GM18517 (cell line): ENCODE measurements around the gene FBLN5.

ENCODE experiments used
- ATAC-seq: cut with Tn5 transposase; IDR thresholded peaks from one replicate; pipeline ENCODE4 v1.9.1; 2021; ENCODE audit warnings: mild to moderate bottlenecking, moderate library complexity; ENCODE audit not compliant: unreplicated experiment

FBLN5 gene

GRCh38 chr14:91835197-91835919 lies 112.1 kb downstream of the FBLN5 start:
- no peak for ATAC-seq

DNA sequence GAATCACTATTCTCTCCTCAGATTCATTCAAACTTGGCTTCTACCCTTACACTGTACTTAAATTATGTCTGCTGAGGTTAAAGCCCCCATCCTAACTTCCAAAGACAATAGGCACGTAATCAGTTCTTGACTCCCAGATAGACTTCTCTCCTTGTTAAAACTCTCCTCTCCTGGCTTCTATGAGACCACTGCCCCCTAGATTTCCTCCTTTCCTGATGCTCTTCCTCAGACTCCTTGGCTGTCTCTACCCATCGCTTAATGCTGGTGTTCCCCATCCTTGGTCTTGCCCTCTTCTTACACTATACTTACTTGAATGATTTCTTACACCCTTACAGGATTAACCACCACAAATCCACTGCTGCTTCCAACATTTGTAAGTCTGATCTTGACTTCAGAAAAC lies 112.9 kb downstream of the FBLN5 start:
- no peak for ATAC-seq

DNA sequence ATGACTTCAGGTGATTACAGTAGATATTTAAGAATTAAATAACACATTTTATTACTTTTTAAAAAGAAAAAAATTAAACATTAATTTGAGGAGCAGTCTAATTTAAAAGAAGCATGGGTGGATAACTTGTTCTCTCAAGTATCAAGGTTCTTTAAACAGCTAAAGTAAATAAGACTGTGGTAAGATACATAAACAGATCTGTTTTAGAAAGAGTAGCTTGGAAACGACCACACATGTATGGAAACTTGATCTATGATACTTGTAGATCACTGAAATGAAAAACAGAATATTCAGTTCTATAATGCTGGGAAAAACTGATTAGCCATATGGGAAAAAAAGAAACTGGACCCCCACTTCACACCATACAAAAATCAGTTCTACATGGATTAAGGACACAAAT lies 116.2 kb downstream of the FBLN5 start:
- no peak for ATAC-seq

- no peak for ATAC-seq
These were observed 116.7 kb downstream of the FBLN5 start for GRCh38 chr14:91830777-91831176.

- no peak for ATAC-seq
These were observed 118.0 kb downstream of the FBLN5 start for GRCh38 chr14:91829511-91829910.

- ATAC-seq = no peak
These were observed 119.7 kb downstream of the FBLN5 start for GRCh38 chr14:91827746-91828145.
